HG03442 (cell line): ENCODE measurements around the gene CASP10.
"Not testable (repeated sequence)": the region's sequence is repeated elsewhere in the genome, so short reads cannot be mapped to it uniquely, and the experiment has no call there.

Experiments
- ATAC-seq: cut with Tn5 transposase; IDR thresholded peaks from one replicate; pipeline ENCODE4 v1.9.1; 2021; ENCODE audit warnings: mild to moderate bottlenecking, moderate library complexity; ENCODE audit not compliant: unreplicated experiment

The CASP10 gene

GRCh38 chr2:201182650-201183364 is at the start of gene CASP10:
TSS of gene CASP10 (plus strand) at chr2:201183141. CDS start at chr2:201185778, 2,637 bp downstream.
- peak; percentile 77 for ATAC-seq

- ATAC-seq = no peak
Measured at GRCh38 chr2:201135386-201135785, 47.6 kb upstream of the CASP10 start.

GRCh38 chr2:201136889-201137321 is 46.0 kb upstream of the CASP10 start:
- no peak for ATAC-seq

GRCh38 chr2:201137505-201138400 is 45.2 kb upstream of the CASP10 start:
- no peak for ATAC-seq

- no peak for ATAC-seq
Measured at GRCh38 chr2:201138401-201138970, 44.5 kb upstream of the CASP10 start.

GRCh38 chr2:201138986-201139781 is 43.8 kb upstream of the CASP10 start:
- ATAC-seq = not testable (repeated sequence)

GRCh38 chr2:201139836-201140604 is 42.9 kb upstream of the CASP10 start:
- no peak for ATAC-seq

GRCh38 chr2:201144101-201145051 is 38.6 kb upstream of the CASP10 start:
- ATAC-seq = no peak

GRCh38 chr2:201148434-201148990 is 34.4 kb upstream of the CASP10 start:
- ATAC-seq = no peak

- ATAC-seq = no peak
Measured at GRCh38 chr2:201149064-201149820, 33.7 kb upstream of the CASP10 start.

- ATAC-seq = not testable (repeated sequence)
Measured at GRCh38 chr2:201149821-201150165, 33.1 kb upstream of the CASP10 start.

- ATAC-seq = no peak
Measured at GRCh38 chr2:201150454-201151020, 32.4 kb upstream of the CASP10 start.

- ATAC-seq = peak; percentile 88
Measured at GRCh38 chr2:201151127-201151981, 31.6 kb upstream of the CASP10 start.

- ATAC-seq = no peak
Measured at GRCh38 chr2:201152517-201152916, 30.4 kb upstream of the CASP10 start.

GRCh38 chr2:201152999-201153815 is 29.7 kb upstream of the CASP10 start:
- ATAC-seq = no peak
